ENCODE measurements around the gene RNASEL. TPM values are rescaled to one million over a fixed set of nuclear protein-coding genes. Genes with fewer than 3 reads are reported as not detected.

Gene RNASEL
- total and polyA plus RNA-seq, 9 of the 15 experiments (the other 6 are each of a cell fraction or from before 2014, with no cell fraction given): 4.3 to 11.1 (median 7.2) TPM

DNA sequence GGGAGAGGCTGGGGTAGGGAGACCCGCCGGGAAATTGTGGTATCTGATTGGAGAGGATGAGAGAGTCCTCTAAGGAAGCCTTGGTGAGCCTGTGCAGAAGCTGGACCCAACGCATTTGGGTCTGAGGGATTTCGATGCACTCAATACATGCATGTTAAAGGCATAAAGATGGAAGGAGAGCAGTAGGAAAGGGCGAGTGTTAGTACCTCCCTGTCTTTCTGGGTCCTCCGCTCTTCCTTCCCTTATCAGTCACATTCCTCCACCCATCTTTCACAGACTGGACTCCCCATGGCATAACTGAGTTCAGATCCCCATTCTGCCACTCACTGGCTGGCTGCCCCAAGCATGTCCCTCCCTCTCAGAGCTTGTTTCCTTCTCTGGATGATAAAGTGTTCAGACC lies 7.9 kb upstream of the RNASEL start (continued):
- TF ChIP-seq SETDB1 (IDR thresholded peaks at IDR 0.05; ENCODE audit: low read length) (no peak), HLTF (IDR thresholded peaks at IDR 0.05) (no peak)
- TF ChIP-seq, protein P1, sequence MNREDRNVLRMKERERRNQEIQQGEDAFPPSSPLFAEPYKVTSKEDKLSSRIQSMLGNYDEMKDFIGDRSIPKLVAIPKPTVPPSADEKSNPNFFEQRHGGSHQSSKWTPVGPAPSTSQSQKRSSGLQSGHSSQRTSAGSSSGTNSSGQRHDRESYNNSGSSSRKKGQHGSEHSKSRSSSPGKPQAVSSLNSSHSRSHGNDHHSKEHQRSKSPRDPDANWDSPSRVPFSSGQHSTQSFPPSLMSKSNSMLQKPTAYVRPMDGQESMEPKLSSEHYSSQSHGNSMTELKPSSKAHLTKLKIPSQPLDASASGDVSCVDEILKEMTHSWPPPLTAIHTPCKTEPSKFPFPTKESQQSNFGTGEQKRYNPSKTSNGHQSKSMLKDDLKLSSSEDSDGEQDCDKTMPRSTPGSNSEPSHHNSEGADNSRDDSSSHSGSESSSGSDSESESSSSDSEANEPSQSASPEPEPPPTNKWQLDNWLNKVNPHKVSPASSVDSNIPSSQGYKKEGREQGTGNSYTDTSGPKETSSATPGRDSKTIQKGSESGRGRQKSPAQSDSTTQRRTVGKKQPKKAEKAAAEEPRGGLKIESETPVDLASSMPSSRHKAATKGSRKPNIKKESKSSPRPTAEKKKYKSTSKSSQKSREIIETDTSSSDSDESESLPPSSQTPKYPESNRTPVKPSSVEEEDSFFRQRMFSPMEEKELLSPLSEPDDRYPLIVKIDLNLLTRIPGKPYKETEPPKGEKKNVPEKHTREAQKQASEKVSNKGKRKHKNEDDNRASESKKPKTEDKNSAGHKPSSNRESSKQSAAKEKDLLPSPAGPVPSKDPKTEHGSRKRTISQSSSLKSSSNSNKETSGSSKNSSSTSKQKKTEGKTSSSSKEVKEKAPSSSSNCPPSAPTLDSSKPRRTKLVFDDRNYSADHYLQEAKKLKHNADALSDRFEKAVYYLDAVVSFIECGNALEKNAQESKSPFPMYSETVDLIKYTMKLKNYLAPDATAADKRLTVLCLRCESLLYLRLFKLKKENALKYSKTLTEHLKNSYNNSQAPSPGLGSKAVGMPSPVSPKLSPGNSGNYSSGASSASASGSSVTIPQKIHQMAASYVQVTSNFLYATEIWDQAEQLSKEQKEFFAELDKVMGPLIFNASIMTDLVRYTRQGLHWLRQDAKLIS (CRISPR knock-in tag; IDR thresholded peaks at IDR 0.05): no peak
- TF ChIP-seq, protein P2, sequence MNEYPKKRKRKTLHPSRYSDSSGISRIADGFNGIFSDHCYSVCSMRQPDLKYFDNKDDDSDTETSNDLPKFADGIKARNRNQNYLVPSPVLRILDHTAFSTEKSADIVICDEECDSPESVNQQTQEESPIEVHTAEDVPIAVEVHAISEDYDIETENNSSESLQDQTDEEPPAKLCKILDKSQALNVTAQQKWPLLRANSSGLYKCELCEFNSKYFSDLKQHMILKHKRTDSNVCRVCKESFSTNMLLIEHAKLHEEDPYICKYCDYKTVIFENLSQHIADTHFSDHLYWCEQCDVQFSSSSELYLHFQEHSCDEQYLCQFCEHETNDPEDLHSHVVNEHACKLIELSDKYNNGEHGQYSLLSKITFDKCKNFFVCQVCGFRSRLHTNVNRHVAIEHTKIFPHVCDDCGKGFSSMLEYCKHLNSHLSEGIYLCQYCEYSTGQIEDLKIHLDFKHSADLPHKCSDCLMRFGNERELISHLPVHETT (CRISPR knock-in tag; conservative IDR thresholded peaks at IDR 0.05 in 1 of 2, IDR thresholded peaks at IDR 0.05 in 1 of 2): no peak

Measured in K562 (cell line).